SK-N-SH (cell line): Measurements from ENCODE around the gene BICC1. TPM values are rescaled to one million over a fixed set of nuclear protein-coding genes. Genes with fewer than 3 reads are reported as not detected.

Source experiments
- CTCF ChIA-PET: fragments of 300-600, 350-600 bp; formaldehyde crosslinking; extraction: SDS; loops from one replicate; lab custom pipeline; 2021; lab: Yijun Ruan, JAX
- POLR2A ChIA-PET: fragments of 350-600 bp; sonication (Branson Sonifier 250); formaldehyde crosslinking; extraction: SDS; loops from one replicate; lab custom pipeline; 2020; ENCODE audit warnings: antibody characterized with exemption, inconsistent platforms; lab: Yijun Ruan, JAX
- DNase-seq: peaks from one replicate; pipeline ENCODE4 v3.0.0; 2012
- H2AFZ ChIP-seq: fragments of 200-600 bp; sonication (generic); 2 replicates; pipeline ENCODE4 v1.8.1; 2016; ENCODE audit warnings: antibody characterized with exemption, mild to moderate bottlenecking, low read depth
- H3F3A ChIP-seq: fragments of 200-600 bp; sonication (generic); replicated peaks from 2 replicates; pipeline ENCODE3; 2016; ENCODE audit warnings: antibody characterized with exemption, mild to moderate bottlenecking; ENCODE audit not compliant: insufficient read depth
- H3K27ac ChIP-seq, 2 experiments: fragments of 200-500 bp in 1 of 2; fragments of 200-600 bp in 1 of 2; sonication (Bioruptor generic) in 1 of 2; sonication (generic), shearing (Covaris generic) in 1 of 2; 2 replicates each; pipeline versions ENCODE4 v1.5.1 to v1.6.1; 2014 to 2016; ENCODE audit warnings: low read depth in 2 of 2, inconsistent platforms in 1 of 2, low read length in 1 of 2, mild to moderate bottlenecking in 1 of 2, mixed read lengths in 1 of 2
- H3K27me3 ChIP-seq: fragments of 200-600 bp; sonication (generic), shearing (Covaris generic); 2 replicates; pipeline ENCODE4 v1.6.1; 2016; ENCODE audit warnings: mixed run types; ENCODE audit not compliant: insufficient read depth
- H3K36me3 ChIP-seq, 2 experiments: fragments of 200-500 bp in 1 of 2; fragments of 200-600 bp in 1 of 2; sonication (Bioruptor generic) in 1 of 2; sonication (generic) in 1 of 2; replicated peaks in 1 of 2; 2 replicates each; pipeline versions ENCODE3 to v1.5.1; 2014 to 2016; ENCODE audit warnings: low read length in 1 of 2, mild to moderate bottlenecking in 1 of 2; ENCODE audit not compliant: insufficient read depth in 2 of 2, control insufficient read depth in 1 of 2
- H3K4me1 ChIP-seq, 2 experiments: fragments of 200-500 bp in 1 of 2; fragments of 200-600 bp in 1 of 2; sonication (Bioruptor generic) in 1 of 2; sonication (generic), shearing (Covaris generic) in 1 of 2; 2 replicates each; pipeline versions ENCODE4 v1.5.1 to v1.6.1; 2014 to 2016; ENCODE audit warnings: low read depth in 1 of 2, low read length in 1 of 2, mixed run types in 1 of 2; ENCODE audit not compliant: insufficient read depth in 2 of 2, control insufficient read depth in 1 of 2
- H3K4me2 ChIP-seq: fragments of 200-600 bp; sonication (generic), shearing (Covaris generic); 2 replicates; pipeline ENCODE4 v1.6.1; 2017; ENCODE audit warnings: mixed run types
- H3K4me3 ChIP-seq, 2 experiments: fragments of 200-500 bp in 1 of 2; fragments of 200-600 bp in 1 of 2; sonication (Bioruptor generic) in 1 of 2; sonication (generic), shearing (Covaris generic) in 1 of 2; 2 replicates each; pipeline versions ENCODE4 v1.5.1 to v1.8.1; 2014 to 2016; ENCODE audit warnings: low read depth in 2 of 2, inconsistent platforms in 1 of 2, low read length in 1 of 2, mild to moderate bottlenecking in 1 of 2, mixed read lengths in 1 of 2, moderate library complexity in 1 of 2
- H3K79me2 ChIP-seq: fragments of 200-600 bp; sonication (generic); 2 replicates; pipeline ENCODE4 v1.8.1; 2017; ENCODE audit warnings: mild to moderate bottlenecking; ENCODE audit not compliant: insufficient read depth
- H3K9ac ChIP-seq: fragments of 200-600 bp; sonication (generic); 2 replicates; pipeline ENCODE4 v1.6.1; 2017; ENCODE audit warnings: mixed run types
- H3K9me2 ChIP-seq: fragments of 200-600 bp; sonication (generic); 2 replicates; pipeline ENCODE4 v1.6.1; 2017; ENCODE audit warnings: mixed run types
- H3K9me3 ChIP-seq: fragments of 200-600 bp; sonication (generic); 2 replicates; pipeline ENCODE4 v1.6.1; 2017; ENCODE audit warnings: mixed run types, mild to moderate bottlenecking, moderate library complexity
- H4K20me1 ChIP-seq: fragments of 200-600 bp; sonication (generic); 2 replicates; pipeline ENCODE4 v1.6.1; 2017; ENCODE audit warnings: mild to moderate bottlenecking, mixed run types; ENCODE audit not compliant: insufficient read depth
- CHD2 ChIP-seq: fragments of 150-350 bp; IDR thresholded peaks from 2 replicates; pipeline ENCODE4 v1.6.1; 2018; ENCODE audit warnings: low read length; ENCODE audit not compliant: partially characterized antibody
- ELF1 ChIP-seq: IDR thresholded peaks from 2 replicates; pipeline ENCODE4 v1.4.0; 2012
- EP300 ChIP-seq, 2 experiments: IDR thresholded peaks; 2 replicates each; pipeline versions ENCODE4 v1.4.0 to v1.6.1; 2012; ENCODE audit warnings: borderline replicate concordance in 1 of 2, low read depth in 1 of 2, low read length in 1 of 2
- EZH2phosphoT487 ChIP-seq: fragments of 200-600 bp; sonication (generic); IDR thresholded peaks from 2 replicates; pipeline ENCODE4 v1.6.1; 2017; ENCODE audit warnings: low read depth, mixed run types, mild to moderate bottlenecking, antibody characterized with exemption, moderate library complexity, borderline replicate concordance
- FOSL2 ChIP-seq: IDR thresholded peaks from 2 replicates; pipeline ENCODE4 v1.4.0; 2012; ENCODE audit warnings: low read depth, mild to moderate bottlenecking, moderate library complexity, borderline replicate concordance
- FOXM1 ChIP-seq: IDR thresholded peaks from 2 replicates; pipeline ENCODE4 v1.4.0; 2012; ENCODE audit warnings: low read depth, mild to moderate bottlenecking
- GATA2 ChIP-seq: sonication (generic); formaldehyde crosslinking; IDR thresholded peaks from 2 replicates; pipeline ENCODE4 v1.5.0; 2020; ENCODE audit warnings: mild to moderate bottlenecking, missing genetic modification reagents
- MEF2A ChIP-seq: IDR thresholded peaks from 2 replicates; pipeline ENCODE4 v1.4.0; 2012; ENCODE audit warnings: low read depth, borderline replicate concordance
- NFIC ChIP-seq: IDR thresholded peaks from 2 replicates; pipeline ENCODE4 v1.4.0; 2012; ENCODE audit warnings: borderline replicate concordance
- RCOR1 ChIP-seq: fragments of 150-350 bp; IDR thresholded peaks from 2 replicates; pipeline ENCODE4 v1.6.1; 2017; ENCODE audit warnings: antibody characterized with exemption, low read length
- REST ChIP-seq: IDR thresholded peaks from 2 replicates; pipeline ENCODE4 v1.6.1; 2012; ENCODE audit warnings: mild to moderate bottlenecking, low read depth, low read length, moderate library complexity
- RFX5 ChIP-seq: IDR thresholded peaks from 2 replicates; pipeline ENCODE4 v1.6.1; 2012; ENCODE audit warnings: mild to moderate bottlenecking, improper control_type of control experiment, low read length
- SMC3 ChIP-seq: IDR thresholded peaks from 2 replicates; pipeline ENCODE4 v1.6.1; 2012; ENCODE audit warnings: low read depth, low read length, improper control_type of control experiment
- TCF12 ChIP-seq: IDR thresholded peaks from 2 replicates; pipeline ENCODE4 v1.4.0; 2012
- USF1 ChIP-seq: IDR thresholded peaks from 2 replicates; pipeline ENCODE4 v1.4.0; 2012; ENCODE audit warnings: low read depth, borderline replicate concordance
- WGBS: methylation state at CpG from one replicate; pipeline ENCODE4 v1.1.6; 2017; ENCODE audit warnings: low lambda C conversion rate; 5-methylcytosine and 5-hydroxymethylcytosine counted together
- polyA plus RNA-seq, 3 experiments: library from polyadenylated mRNA; depleted of rRNA; stranded (reverse); fragments of >200 nt; gene quantifications; 2 replicates each; pipeline ENCODE4 v1.2.3, GENCODE V29; 2012
- TF ChIP-seq, protein P1 (sequence below): IDR thresholded peaks from 2 replicates; pipeline ENCODE4 v1.4.0; 2012; ENCODE audit warnings: low read depth, borderline replicate concordance
- TF ChIP-seq, protein P2 (sequence below): fragments of 150-350 bp; IDR thresholded peaks from 2 replicates; pipeline ENCODE4 v1.6.1; 2016; ENCODE audit warnings: mild to moderate bottlenecking, low read depth, low read length
- TF ChIP-seq, protein P3 (sequence below): IDR thresholded peaks from 2 replicates; pipeline ENCODE4; 2012
- TF ChIP-seq, protein P4 (sequence below): fragments of 150-350 bp; IDR thresholded peaks from 2 replicates; pipeline ENCODE4 v1.6.1; 2017; ENCODE audit warnings: antibody characterized with exemption, low read length, low read depth, borderline replicate concordance
- TF ChIP-seq, protein P5 (sequence below): fragments of 200-600 bp; sonication (generic); IDR thresholded peaks from 2 replicates; pipeline ENCODE4 v1.6.1; 2017; ENCODE audit warnings: antibody characterized with exemption, mild to moderate bottlenecking, moderate library complexity

The BICC1 gene
- polyA plus RNA-seq, 1 of the 3 experiments (the other 2 are of a cell fraction) = 1.5 TPM

- TF ChIP-seq USF1 (no peak), EZH2phosphoT487 (no peak), FOXM1 (no peak), TCF12 (no peak), CHD2 (no peak), FOSL2 (no peak), EP300 (IDR thresholded peaks at IDR 0.05; ENCODE audit: borderline replicate concordance in 1 of 2, low read depth in 1 of 2, low read length in 1 of 2) (no peak)
- TF ChIP-seq, protein P1, sequence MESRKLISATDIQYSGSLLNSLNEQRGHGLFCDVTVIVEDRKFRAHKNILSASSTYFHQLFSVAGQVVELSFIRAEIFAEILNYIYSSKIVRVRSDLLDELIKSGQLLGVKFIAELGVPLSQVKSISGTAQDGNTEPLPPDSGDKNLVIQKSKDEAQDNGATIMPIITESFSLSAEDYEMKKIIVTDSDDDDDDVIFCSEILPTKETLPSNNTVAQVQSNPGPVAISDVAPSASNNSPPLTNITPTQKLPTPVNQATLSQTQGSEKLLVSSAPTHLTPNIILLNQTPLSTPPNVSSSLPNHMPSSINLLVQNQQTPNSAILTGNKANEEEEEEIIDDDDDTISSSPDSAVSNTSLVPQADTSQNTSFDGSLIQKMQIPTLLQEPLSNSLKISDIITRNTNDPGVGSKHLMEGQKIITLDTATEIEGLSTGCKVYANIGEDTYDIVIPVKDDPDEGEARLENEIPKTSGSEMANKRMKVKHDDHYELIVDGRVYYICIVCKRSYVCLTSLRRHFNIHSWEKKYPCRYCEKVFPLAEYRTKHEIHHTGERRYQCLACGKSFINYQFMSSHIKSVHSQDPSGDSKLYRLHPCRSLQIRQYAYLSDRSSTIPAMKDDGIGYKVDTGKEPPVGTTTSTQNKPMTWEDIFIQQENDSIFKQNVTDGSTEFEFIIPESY = no peak
These were observed 58.3 kb downstream of the BICC1 start (continued) for GRCh38 chr10:58570979-58571378.

DNA sequence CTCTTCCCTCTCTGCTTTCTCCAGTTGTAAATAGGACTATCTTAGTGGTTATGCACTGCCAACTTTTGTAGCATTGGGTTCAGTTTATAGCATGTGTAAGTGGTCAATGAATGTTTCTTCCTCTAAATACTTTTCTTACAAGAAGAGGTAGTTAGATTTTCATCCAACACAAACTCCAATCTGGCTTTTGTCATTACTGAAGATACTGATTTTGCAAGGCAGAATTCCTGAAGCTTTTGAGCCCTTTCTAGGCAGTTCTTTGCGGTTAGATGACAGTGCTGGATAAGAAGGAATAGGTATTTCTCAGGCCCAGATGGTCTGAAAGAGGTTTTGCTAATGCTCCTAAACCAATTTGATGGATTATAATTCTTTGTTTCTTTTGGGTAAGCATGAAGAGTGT, 60.5 kb downstream of the BICC1 start:
- Histone ChIP-seq H3K9me2 (no peaks in the 10 kb centered on the region), H3K27me3 (no peaks in the 10 kb centered on the region), H3K9me3 (peaks cover 3% of the 10 kb centered on the region; the same call in 1 of the 2 replicates), H3F3A (no peaks in the 10 kb centered on the region), H3K9ac (no peak overlapping the region), H3K4me2 (no peak overlapping the region), H3K36me3 (no peaks in the 10 kb centered on the region), H3K4me1 (peaks cover 0 to 24% of the 10 kb centered on the region in 2 experiments; a peak in 3 of 4 replicates), H2AFZ (no peak overlapping the region), H3K4me3 (no peak overlapping the region), H4K20me1 (no peaks in the 10 kb centered on the region), H3K27ac (peak overlapping the region in 1 of 2 experiments; percentile 91; a peak in 2 of 4 replicates), H3K79me2 (peaks cover 16% of the 10 kb centered on the region)
- 100% methylated on average over 1 of the region's 1 CpG for WGBS
- CTCF ChIA-PET = no interaction called here
- no peak for DNase-seq
- POLR2A ChIA-PET = no interaction called here
- TF ChIP-seq, protein P2, sequence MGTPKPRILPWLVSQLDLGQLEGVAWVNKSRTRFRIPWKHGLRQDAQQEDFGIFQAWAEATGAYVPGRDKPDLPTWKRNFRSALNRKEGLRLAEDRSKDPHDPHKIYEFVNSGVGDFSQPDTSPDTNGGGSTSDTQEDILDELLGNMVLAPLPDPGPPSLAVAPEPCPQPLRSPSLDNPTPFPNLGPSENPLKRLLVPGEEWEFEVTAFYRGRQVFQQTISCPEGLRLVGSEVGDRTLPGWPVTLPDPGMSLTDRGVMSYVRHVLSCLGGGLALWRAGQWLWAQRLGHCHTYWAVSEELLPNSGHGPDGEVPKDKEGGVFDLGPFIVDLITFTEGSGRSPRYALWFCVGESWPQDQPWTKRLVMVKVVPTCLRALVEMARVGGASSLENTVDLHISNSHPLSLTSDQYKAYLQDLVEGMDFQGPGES = no peak
- TF ChIP-seq, protein P3, sequence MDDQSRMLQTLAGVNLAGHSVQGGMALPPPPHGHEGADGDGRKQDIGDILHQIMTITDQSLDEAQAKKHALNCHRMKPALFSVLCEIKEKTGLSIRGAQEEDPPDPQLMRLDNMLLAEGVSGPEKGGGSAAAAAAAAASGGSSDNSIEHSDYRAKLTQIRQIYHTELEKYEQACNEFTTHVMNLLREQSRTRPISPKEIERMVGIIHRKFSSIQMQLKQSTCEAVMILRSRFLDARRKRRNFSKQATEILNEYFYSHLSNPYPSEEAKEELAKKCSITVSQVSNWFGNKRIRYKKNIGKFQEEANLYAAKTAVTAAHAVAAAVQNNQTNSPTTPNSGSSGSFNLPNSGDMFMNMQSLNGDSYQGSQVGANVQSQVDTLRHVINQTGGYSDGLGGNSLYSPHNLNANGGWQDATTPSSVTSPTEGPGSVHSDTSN = 0 out of 2 replicates have a peak, but pooled peaks have one; percentile 9
- TF ChIP-seq MEF2A = no peak
- TF ChIP-seq, protein P4, sequence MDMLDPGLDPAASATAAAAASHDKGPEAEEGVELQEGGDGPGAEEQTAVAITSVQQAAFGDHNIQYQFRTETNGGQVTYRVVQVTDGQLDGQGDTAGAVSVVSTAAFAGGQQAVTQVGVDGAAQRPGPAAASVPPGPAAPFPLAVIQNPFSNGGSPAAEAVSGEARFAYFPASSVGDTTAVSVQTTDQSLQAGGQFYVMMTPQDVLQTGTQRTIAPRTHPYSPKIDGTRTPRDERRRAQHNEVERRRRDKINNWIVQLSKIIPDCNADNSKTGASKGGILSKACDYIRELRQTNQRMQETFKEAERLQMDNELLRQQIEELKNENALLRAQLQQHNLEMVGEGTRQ = no peak
- no peak for TF ChIP-seq ELF1
- no peak for TF ChIP-seq GATA2 (CRISPR knock-in tag)
- TF ChIP-seq TCF12 = peak; percentile 47; the same call in 1 of the 2 replicates
- TF ChIP-seq REST = no peak
- TF ChIP-seq RFX5 = no peak
- TF ChIP-seq, protein P5, sequence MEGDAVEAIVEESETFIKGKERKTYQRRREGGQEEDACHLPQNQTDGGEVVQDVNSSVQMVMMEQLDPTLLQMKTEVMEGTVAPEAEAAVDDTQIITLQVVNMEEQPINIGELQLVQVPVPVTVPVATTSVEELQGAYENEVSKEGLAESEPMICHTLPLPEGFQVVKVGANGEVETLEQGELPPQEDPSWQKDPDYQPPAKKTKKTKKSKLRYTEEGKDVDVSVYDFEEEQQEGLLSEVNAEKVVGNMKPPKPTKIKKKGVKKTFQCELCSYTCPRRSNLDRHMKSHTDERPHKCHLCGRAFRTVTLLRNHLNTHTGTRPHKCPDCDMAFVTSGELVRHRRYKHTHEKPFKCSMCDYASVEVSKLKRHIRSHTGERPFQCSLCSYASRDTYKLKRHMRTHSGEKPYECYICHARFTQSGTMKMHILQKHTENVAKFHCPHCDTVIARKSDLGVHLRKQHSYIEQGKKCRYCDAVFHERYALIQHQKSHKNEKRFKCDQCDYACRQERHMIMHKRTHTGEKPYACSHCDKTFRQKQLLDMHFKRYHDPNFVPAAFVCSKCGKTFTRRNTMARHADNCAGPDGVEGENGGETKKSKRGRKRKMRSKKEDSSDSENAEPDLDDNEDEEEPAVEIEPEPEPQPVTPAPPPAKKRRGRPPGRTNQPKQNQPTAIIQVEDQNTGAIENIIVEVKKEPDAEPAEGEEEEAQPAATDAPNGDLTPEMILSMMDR = no peak
- TF ChIP-seq RCOR1 = no peak
- no peak for TF ChIP-seq SMC3
- no peak for TF ChIP-seq NFIC
